OCI-LY1 (cell line): Measurements from ENCODE around the gene MGAT4C.

ENCODE experiments used
- H2AFZ ChIP-seq: fragments of 200-600 bp; sonication (generic), shearing (Covaris generic); 2 replicates; pipeline ENCODE4 v1.6.0; 2014; ENCODE audit warnings: antibody characterized with exemption, mild to moderate bottlenecking, low read length
- H3F3A ChIP-seq: fragments of 200-600 bp; sonication (generic), shearing (Covaris generic); 2 replicates; pipeline ENCODE4 v1.6.0; 2014; ENCODE audit warnings: mild to moderate bottlenecking, antibody characterized with exemption, low read length, moderate library complexity; ENCODE audit not compliant: insufficient read depth
- H3K27ac ChIP-seq: fragments of 200-600 bp; sonication (generic); 2 replicates; pipeline ENCODE4 v1.5.1; 2014; ENCODE audit warnings: low read length, mixed run types, mild to moderate bottlenecking, low read depth; ENCODE audit not compliant: poor library complexity, severe bottlenecking
- H3K27me3 ChIP-seq: fragments of 200-600 bp; sonication (generic); 2 replicates; pipeline ENCODE4 v1.6.0; 2014; ENCODE audit warnings: antibody characterized with exemption, mild to moderate bottlenecking, low read length, moderate library complexity; ENCODE audit not compliant: insufficient read depth
- H3K36me3 ChIP-seq: fragments of 200-600 bp; sonication (generic); 2 replicates; pipeline ENCODE4 v1.6.1; 2014; ENCODE audit warnings: mild to moderate bottlenecking, antibody characterized with exemption, low read length, moderate library complexity, mixed read lengths; ENCODE audit not compliant: insufficient read depth
- H3K4me1 ChIP-seq: fragments of 200-600 bp; sonication (generic); 2 replicates; pipeline ENCODE4 v1.5.1; 2014; ENCODE audit warnings: mild to moderate bottlenecking, low read length, moderate library complexity; ENCODE audit not compliant: insufficient read depth, severe bottlenecking
- H3K4me2 ChIP-seq: fragments of 200-600 bp; sonication (generic), shearing (Covaris generic); 2 replicates; pipeline ENCODE4 v1.6.1; 2014; ENCODE audit warnings: low read length
- H3K4me3 ChIP-seq: fragments of 200-600 bp; sonication (generic); 2 replicates; pipeline ENCODE4 v1.5.1; 2014; ENCODE audit warnings: low read length, low read depth, mild to moderate bottlenecking, mixed read lengths; ENCODE audit not compliant: poor library complexity, severe bottlenecking
- H3K79me2 ChIP-seq: fragments of 200-600 bp; shearing (Covaris generic); 2 replicates; pipeline ENCODE4 v1.6.1; 2016; ENCODE audit warnings: mixed run types, low read length, mixed read lengths; ENCODE audit not compliant: insufficient read depth
- H3K9ac ChIP-seq: fragments of 200-600 bp; sonication (generic), shearing (Covaris generic); 2 replicates; pipeline ENCODE4 v1.6.1; 2014; ENCODE audit warnings: mild to moderate bottlenecking, low read length, mixed read lengths
- H3K9me2 ChIP-seq: fragments of 200-600 bp; sonication (generic), shearing (Covaris generic); 2 replicates; pipeline ENCODE4 v1.6.1; 2014; ENCODE audit warnings: low read depth, mild to moderate bottlenecking, low read length, mixed read lengths
- H3K9me3 ChIP-seq: fragments of 200-600 bp; shearing (Covaris generic); 2 replicates; pipeline ENCODE4 v1.6.1; 2014; ENCODE audit warnings: low read length, mixed read lengths
- H4K20me1 ChIP-seq: fragments of 200-600 bp; sonication (generic), shearing (Covaris generic); 2 replicates; pipeline ENCODE4 v1.6.0; 2016; ENCODE audit warnings: mild to moderate bottlenecking, low read length; ENCODE audit not compliant: insufficient read depth
- EZH2 ChIP-seq: fragments of 200-600 bp; sonication (generic), shearing (Covaris generic); IDR thresholded peaks from 2 replicates; pipeline ENCODE4 v1.8.0; 2017; ENCODE audit warnings: borderline replicate concordance, mixed run types, mild to moderate bottlenecking, antibody characterized with exemption, low read length, moderate library complexity, mixed read lengths
- TF ChIP-seq, protein P1 (sequence below): fragments of 200-600 bp; sonication (generic), shearing (Covaris generic); IDR thresholded peaks from 2 replicates; pipeline ENCODE4 v1.5.1; 2017; ENCODE audit warnings: mild to moderate bottlenecking, antibody characterized with exemption, low read length, moderate library complexity, mixed read lengths

MGAT4C gene

GRCh38 chr12:86042062-86042461 is 214.1 kb downstream of the MGAT4C start:
- H3K9me3 ChIP-seq, result 0 out of 2 replicates have a peak, but pooled peaks cover 3% of the 10 kb centered on the region

GRCh38 chr12:86018361-86018760 is 237.8 kb downstream of the MGAT4C start:
- no peaks in the 10 kb centered on the region for H3K79me2 ChIP-seq
- TF ChIP-seq EZH2, result no peak
- TF ChIP-seq, protein P1, sequence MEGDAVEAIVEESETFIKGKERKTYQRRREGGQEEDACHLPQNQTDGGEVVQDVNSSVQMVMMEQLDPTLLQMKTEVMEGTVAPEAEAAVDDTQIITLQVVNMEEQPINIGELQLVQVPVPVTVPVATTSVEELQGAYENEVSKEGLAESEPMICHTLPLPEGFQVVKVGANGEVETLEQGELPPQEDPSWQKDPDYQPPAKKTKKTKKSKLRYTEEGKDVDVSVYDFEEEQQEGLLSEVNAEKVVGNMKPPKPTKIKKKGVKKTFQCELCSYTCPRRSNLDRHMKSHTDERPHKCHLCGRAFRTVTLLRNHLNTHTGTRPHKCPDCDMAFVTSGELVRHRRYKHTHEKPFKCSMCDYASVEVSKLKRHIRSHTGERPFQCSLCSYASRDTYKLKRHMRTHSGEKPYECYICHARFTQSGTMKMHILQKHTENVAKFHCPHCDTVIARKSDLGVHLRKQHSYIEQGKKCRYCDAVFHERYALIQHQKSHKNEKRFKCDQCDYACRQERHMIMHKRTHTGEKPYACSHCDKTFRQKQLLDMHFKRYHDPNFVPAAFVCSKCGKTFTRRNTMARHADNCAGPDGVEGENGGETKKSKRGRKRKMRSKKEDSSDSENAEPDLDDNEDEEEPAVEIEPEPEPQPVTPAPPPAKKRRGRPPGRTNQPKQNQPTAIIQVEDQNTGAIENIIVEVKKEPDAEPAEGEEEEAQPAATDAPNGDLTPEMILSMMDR, result no peak
- H3F3A ChIP-seq, result no peaks in the 10 kb centered on the region
- no peaks in the 10 kb centered on the region for H3K27me3 ChIP-seq
- no peak overlapping the region for H3K9ac ChIP-seq
- no peak overlapping the region for H3K4me3 ChIP-seq
- H4K20me1 ChIP-seq, result no peaks in the 10 kb centered on the region
- H3K27ac ChIP-seq, result no peak overlapping the region
- H3K9me3 ChIP-seq, result no peaks in the 10 kb centered on the region
- no peaks in the 10 kb centered on the region for H3K4me1 ChIP-seq
- H2AFZ ChIP-seq, result no peak overlapping the region
- H3K36me3 ChIP-seq, result no peaks in the 10 kb centered on the region
- no peak overlapping the region for H3K4me2 ChIP-seq
- H3K9me2 ChIP-seq, result no peaks in the 10 kb centered on the region

More at GRCh38 chr12:86042062-86042461, 214.1 kb downstream of the MGAT4C start:
- Histone ChIP-seq H3F3A (no peaks in the 10 kb centered on the region), H2AFZ (no peak overlapping the region), H3K36me3 (no peaks in the 10 kb centered on the region), H3K27me3 (no peaks in the 10 kb centered on the region), H3K4me2 (no peak overlapping the region), H3K9me2 (no peaks in the 10 kb centered on the region), H3K4me1 (no peaks in the 10 kb centered on the region), H3K27ac (no peak overlapping the region), H3K4me3 (no peak overlapping the region), H3K9ac (no peak overlapping the region), H4K20me1 (no peaks in the 10 kb centered on the region), H3K79me2 (no peaks in the 10 kb centered on the region)
- TF ChIP-seq, protein P1, result no peak
- no peak for TF ChIP-seq EZH2

- Histone ChIP-seq H4K20me1 (no peaks in the 10 kb centered on the region), H3K27me3 (no peaks in the 10 kb centered on the region), H3F3A (no peaks in the 10 kb centered on the region), H3K9me3 (no peaks in the 10 kb centered on the region), H2AFZ (no peak overlapping the region), H3K9ac (no peak overlapping the region), H3K4me1 (no peaks in the 10 kb centered on the region), H3K36me3 (no peaks in the 10 kb centered on the region), H3K4me3 (no peak overlapping the region), H3K4me2 (no peak overlapping the region), H3K79me2 (no peaks in the 10 kb centered on the region), H3K27ac (no peak overlapping the region), H3K9me2 (no peaks in the 10 kb centered on the region)
- TF ChIP-seq, protein P1, result no peak
- TF ChIP-seq EZH2, result no peak
Observed at GRCh38 chr12:86015026-86015425, 241.2 kb downstream of the MGAT4C start.
